ENCODE results near the gene SKOR1. TPM values are rescaled to one million over a fixed set of nuclear protein-coding genes. Genes with fewer than 3 reads are reported as not detected.

The SKOR1 gene
- total RNA-seq, 2 experiments from 2014 or later = 1.0 to 1.5 TPM

DNA sequence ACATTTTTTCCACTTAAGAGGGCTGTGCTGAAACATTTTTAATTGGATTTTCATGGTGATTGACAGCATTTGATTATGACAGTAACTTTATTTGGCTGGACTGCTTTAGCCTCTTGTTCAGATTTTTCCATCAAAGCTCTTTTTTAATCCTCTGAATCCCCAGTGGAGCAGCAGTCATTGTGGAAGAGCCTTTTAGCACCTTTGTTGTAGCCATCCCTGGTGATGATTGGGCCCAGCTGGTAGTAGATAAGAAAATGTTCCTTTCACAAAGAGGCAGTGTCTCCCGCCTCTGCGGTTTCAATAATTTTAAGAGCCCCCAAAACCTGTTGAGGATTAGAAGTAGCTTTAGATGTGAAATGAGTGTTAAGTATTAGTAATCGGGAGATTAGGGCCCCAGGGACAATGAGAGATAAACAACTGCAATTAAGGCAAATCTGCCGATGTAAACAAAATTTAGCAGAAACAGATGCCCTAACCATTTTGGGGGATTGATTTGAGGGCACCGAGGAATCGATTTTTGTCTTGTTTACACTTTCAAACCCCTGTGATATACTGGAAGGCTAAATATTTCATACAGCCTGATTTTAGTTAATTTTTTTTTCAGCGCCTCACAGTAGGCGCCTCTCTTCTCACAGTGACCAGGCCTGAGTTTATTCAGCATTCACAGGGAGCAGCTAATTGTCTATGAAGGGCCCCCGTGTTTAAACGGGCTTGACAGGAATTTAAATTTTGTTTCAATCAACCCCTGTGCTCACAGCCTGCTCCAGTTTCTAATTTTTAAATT, 43.2 kb upstream of the SKOR1 start:
- CTCF ChIA-PET (ENCODE audit: unreplicated experiment) = interaction anchor here (1.5 kb wide), 2 partner anchors 50 to 59 kb away, joined by 5 read pairs; no protein-coding TSS in a partner anchor
- Histone ChIP-seq H3K4me3 (ENCODE audit: low read depth, low read length, poor library complexity, severe bottlenecking) (peak overlapping the region; percentile 68), H2AFZ (ENCODE audit: low read length) (peak overlapping the region; percentile 35; the same call in 1 of the 2 replicates), H4K20me1 (ENCODE audit: insufficient read depth, low read length) (no peaks in the 10 kb centered on the region), H3K9me3 (ENCODE audit: low read length) (no peaks in the 10 kb centered on the region), H3K27ac (ENCODE audit: low read depth, low read length, poor library complexity, severe bottlenecking) (peak overlapping the region; percentile 96), H3K4me1 (ENCODE audit: insufficient read depth, low read length, poor library complexity, severe bottlenecking) (peaks cover 79% of the 10 kb centered on the region), H3K79me2 (ENCODE audit: insufficient read depth, low read depth, low read length) (no peaks in the 10 kb centered on the region), H3K36me3 (ENCODE audit: insufficient read depth, low read length) (no peaks in the 10 kb centered on the region), H3K4me2 (ENCODE audit: low read length) (peak overlapping the region; percentile 90), H3K9me2 (ENCODE audit: insufficient read depth, low read length) (no peaks in the 10 kb centered on the region)
- POLR2A ChIA-PET = interaction anchor here (0.6 to 2.5 kb wide), 13 partner anchors 10 to 841 kb away, joined by 3 to 8 read pairs (median 4); no protein-coding TSS in a partner anchor
- no TSS peak for BruUV-seq (replicated peaks)
- no peak for DNase-seq (ENCODE audit: low spot score)
- no peak for TF ChIP-seq EZH2phosphoT487 (IDR thresholded peaks at IDR 0.05; ENCODE audit: borderline replicate concordance, low read depth, low read length)
- TF ChIP-seq, protein P1, sequence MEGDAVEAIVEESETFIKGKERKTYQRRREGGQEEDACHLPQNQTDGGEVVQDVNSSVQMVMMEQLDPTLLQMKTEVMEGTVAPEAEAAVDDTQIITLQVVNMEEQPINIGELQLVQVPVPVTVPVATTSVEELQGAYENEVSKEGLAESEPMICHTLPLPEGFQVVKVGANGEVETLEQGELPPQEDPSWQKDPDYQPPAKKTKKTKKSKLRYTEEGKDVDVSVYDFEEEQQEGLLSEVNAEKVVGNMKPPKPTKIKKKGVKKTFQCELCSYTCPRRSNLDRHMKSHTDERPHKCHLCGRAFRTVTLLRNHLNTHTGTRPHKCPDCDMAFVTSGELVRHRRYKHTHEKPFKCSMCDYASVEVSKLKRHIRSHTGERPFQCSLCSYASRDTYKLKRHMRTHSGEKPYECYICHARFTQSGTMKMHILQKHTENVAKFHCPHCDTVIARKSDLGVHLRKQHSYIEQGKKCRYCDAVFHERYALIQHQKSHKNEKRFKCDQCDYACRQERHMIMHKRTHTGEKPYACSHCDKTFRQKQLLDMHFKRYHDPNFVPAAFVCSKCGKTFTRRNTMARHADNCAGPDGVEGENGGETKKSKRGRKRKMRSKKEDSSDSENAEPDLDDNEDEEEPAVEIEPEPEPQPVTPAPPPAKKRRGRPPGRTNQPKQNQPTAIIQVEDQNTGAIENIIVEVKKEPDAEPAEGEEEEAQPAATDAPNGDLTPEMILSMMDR (conservative IDR thresholded peaks at IDR 0.05; ENCODE audit: low read length) = no peak
- intact Hi-C loops (cut with micrococcal nuclease; ENCODE audit: unreplicated experiment) = loop anchor here (2.0 to 10.0 kb wide), 7 partner anchors 260 to 700 kb away; partner anchors contain the start of genes C15orf61, CLN6, FEM1B and PIAS1

DNA sequence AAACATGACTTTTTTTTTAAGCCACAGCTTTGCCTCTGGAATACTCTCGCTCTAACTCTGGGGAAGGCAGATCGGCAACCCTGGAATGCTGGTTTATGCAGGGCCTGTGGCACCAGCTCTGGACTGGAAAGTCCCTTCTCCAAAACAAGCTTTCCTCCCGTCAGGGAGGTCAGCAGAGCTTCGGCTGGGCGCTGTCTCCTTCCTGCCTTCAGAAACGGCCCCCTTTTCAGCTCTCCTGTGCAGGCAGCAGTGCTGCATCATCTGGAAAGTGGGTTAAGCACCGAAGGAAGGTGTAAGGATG, 42.7 kb upstream of the SKOR1 start:
- Histone ChIP-seq H4K20me1 (ENCODE audit: insufficient read depth, low read length) (no peaks in the 10 kb centered on the region), H2AFZ (ENCODE audit: low read length) (peak overlapping the region; percentile 35; the same call in 1 of the 2 replicates), H3K27ac (ENCODE audit: low read depth, low read length, poor library complexity, severe bottlenecking) (peak overlapping the region; percentile 96), H3K4me1 (ENCODE audit: insufficient read depth, low read length, poor library complexity, severe bottlenecking) (peaks cover 83% of the 10 kb centered on the region), H3K79me2 (ENCODE audit: insufficient read depth, low read depth, low read length) (no peaks in the 10 kb centered on the region), H3K4me3 (ENCODE audit: low read depth, low read length, poor library complexity, severe bottlenecking) (peak overlapping the region; percentile 68), H3K4me2 (ENCODE audit: low read length) (peak overlapping the region; percentile 90), H3K9me2 (ENCODE audit: insufficient read depth, low read length) (no peaks in the 10 kb centered on the region), H3K36me3 (ENCODE audit: insufficient read depth, low read length) (no peaks in the 10 kb centered on the region), H3K9me3 (ENCODE audit: low read length) (no peaks in the 10 kb centered on the region)
- BruUV-seq (replicated peaks) = no TSS peak
- intact Hi-C loops (cut with micrococcal nuclease; ENCODE audit: unreplicated experiment) = loop anchor here (2.0 to 10.0 kb wide), 7 partner anchors 260 to 700 kb away; partner anchors contain the start of genes C15orf61, CLN6, FEM1B and PIAS1
- CTCF ChIA-PET (ENCODE audit: unreplicated experiment) = interaction anchor here (1.5 kb wide), 2 partner anchors 50 to 59 kb away, joined by 5 read pairs; no protein-coding TSS in a partner anchor
- POLR2A ChIA-PET = interaction anchor here (0.6 to 2.5 kb wide), 8 partner anchors 10 to 841 kb away, joined by 3 to 8 read pairs (median 4); no protein-coding TSS in a partner anchor
- no peak for TF ChIP-seq EZH2phosphoT487 (IDR thresholded peaks at IDR 0.05; ENCODE audit: borderline replicate concordance, low read depth, low read length)
- DNase-seq (ENCODE audit: low spot score) = peak; percentile 58

GRCh38 chr15:67783303-67783702, 42.0 kb upstream of the SKOR1 start:
- Histone ChIP-seq H3K79me2 (ENCODE audit: insufficient read depth, low read depth, low read length) (no peaks in the 10 kb centered on the region), H3K4me2 (ENCODE audit: low read length) (peak overlapping the region; percentile 90), H3K9me2 (ENCODE audit: insufficient read depth, low read length) (no peaks in the 10 kb centered on the region), H3K36me3 (ENCODE audit: insufficient read depth, low read length) (no peaks in the 10 kb centered on the region), H3K9me3 (ENCODE audit: low read length) (no peaks in the 10 kb centered on the region), H2AFZ (ENCODE audit: low read length) (peak overlapping the region; percentile 35; the same call in 1 of the 2 replicates), H4K20me1 (ENCODE audit: insufficient read depth, low read length) (no peaks in the 10 kb centered on the region), H3K27ac (ENCODE audit: low read depth, low read length, poor library complexity, severe bottlenecking) (peak overlapping the region; percentile 96), H3K4me1 (ENCODE audit: insufficient read depth, low read length, poor library complexity, severe bottlenecking) (peaks cover 89% of the 10 kb centered on the region), H3K4me3 (ENCODE audit: low read depth, low read length, poor library complexity, severe bottlenecking) (peak overlapping the region; percentile 68)
- CTCF ChIA-PET (ENCODE audit: unreplicated experiment) = interaction anchor here (1.6 kb wide), 1 partner anchor 49 kb away, joined by 6 read pairs; no protein-coding TSS in a partner anchor
- DNase-seq (ENCODE audit: low spot score) = peak; percentile 97
- no TSS peak for BruUV-seq (replicated peaks)
- intact Hi-C loops (cut with micrococcal nuclease; ENCODE audit: unreplicated experiment) = loop anchor here (1.0 to 10.0 kb wide), 9 partner anchors 49 to 701 kb away; partner anchors contain the start of genes C15orf61, CLN6, FEM1B and PIAS1
- TF ChIP-seq, protein P1 (conservative IDR thresholded peaks at IDR 0.05; ENCODE audit: low read length) = peak; percentile 87
- TF ChIP-seq EZH2phosphoT487 (IDR thresholded peaks at IDR 0.05; ENCODE audit: borderline replicate concordance, low read depth, low read length) = no peak
- POLR2A ChIA-PET = interaction anchor here (0.6 to 2.6 kb wide), 7 partner anchors 10 to 1071 kb away, joined by 3 to 13 read pairs (median 4); no protein-coding TSS in a partner anchor

Data from OCI-LY7 (cell line).